Measurements from ENCODE around the gene CEP290. TPM values are rescaled to one million over a fixed set of nuclear protein-coding genes. Genes with fewer than 3 reads are reported as not detected.

The CEP290 gene
- total and polyA plus RNA-seq, 3 experiments from 2014 or later, result 9.8 to 15.9 (median 14.2) TPM

GRCh38 chr12:88093573-88093972 is 48.3 kb downstream of the CEP290 start:
- ChIA-PET POLR2A (no interaction called here), CTCF (no interaction called here)
- Mint-ChIP-seq H3K4me1 (no peaks in the 10 kb centered on the region), H3K27me3 (no peaks in the 10 kb centered on the region), H3K4me3 (no peak overlapping the region), H3K27ac (no peak overlapping the region), H3K36me3 (peaks cover 6 to 47% (median 12%) of the 10 kb centered on the region in 3 donors), H3K9me3 (no peaks in the 10 kb centered on the region)
- H3K36me3 ChIP-seq (ENCODE audit: insufficient read depth, low read length), result peaks cover 8% of the 10 kb centered on the region
- H3K27ac ChIP-seq (ENCODE audit: low read depth, low read length), result no peak overlapping the region
- no peak overlapping the region for H3K4me3 ChIP-seq (ENCODE audit: low read length)
- H3K4me1 ChIP-seq (ENCODE audit: insufficient read depth, low read length), result no peaks in the 10 kb centered on the region
- H3K9me3 ChIP-seq (ENCODE audit: low read length), result no peaks in the 10 kb centered on the region
- DNase-seq, result no peak
- no peaks in the 10 kb centered on the region for H3K27me3 ChIP-seq (ENCODE audit: insufficient read depth, low read length, poor library complexity, severe bottlenecking)

DNA sequence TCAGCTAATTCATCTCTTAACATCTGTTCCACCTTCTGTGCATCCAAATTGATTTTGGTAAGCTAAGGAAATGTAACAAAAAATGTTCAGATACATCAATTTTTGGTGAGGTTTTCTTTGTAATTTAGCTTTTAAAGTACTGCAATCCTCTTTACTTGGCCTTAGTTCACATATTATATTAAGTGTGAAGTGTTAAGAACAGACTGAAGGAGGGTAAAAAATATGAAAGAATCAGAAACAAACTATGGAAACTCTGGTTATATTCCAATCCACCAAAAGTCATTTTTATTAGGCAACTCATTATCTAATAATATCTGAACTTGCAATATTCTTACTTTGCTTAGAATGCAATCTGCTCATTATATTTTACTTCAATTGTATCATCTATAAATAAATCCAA is 49.1 kb downstream of the CEP290 start:
- ChIA-PET CTCF (no interaction called here), POLR2A (no interaction called here)
- Histone ChIP-seq H3K4me3 (ENCODE audit: low read length) (no peak overlapping the region), H3K4me1 (ENCODE audit: insufficient read depth, low read length) (no peaks in the 10 kb centered on the region), H3K9me3 (ENCODE audit: low read length) (no peaks in the 10 kb centered on the region), H3K27me3 (ENCODE audit: insufficient read depth, low read length, poor library complexity, severe bottlenecking) (no peaks in the 10 kb centered on the region), H3K36me3 (ENCODE audit: insufficient read depth, low read length) (peaks cover 8% of the 10 kb centered on the region), H3K27ac (ENCODE audit: low read depth, low read length) (no peak overlapping the region)
- H3K36me3 Mint-ChIP-seq, result peaks cover 3 to 46% (median 9%) of the 10 kb centered on the region in 3 donors
- H3K4me3 Mint-ChIP-seq, result no peak overlapping the region
- DNase-seq, result no peak
- H3K9me3 Mint-ChIP-seq, result no peaks in the 10 kb centered on the region
- no peaks in the 10 kb centered on the region for H3K4me1 Mint-ChIP-seq
- no peaks in the 10 kb centered on the region for H3K27me3 Mint-ChIP-seq
- H3K27ac Mint-ChIP-seq, result no peak overlapping the region

- H3K9me3 ChIP-seq (ENCODE audit: low read length), result no peaks in the 10 kb centered on the region
- no peak for DNase-seq
- peaks cover 5 to 77% (median 24%) of the 10 kb centered on the region in 3 donors for H3K36me3 Mint-ChIP-seq
- H3K4me3 ChIP-seq (ENCODE audit: low read length), result no peak overlapping the region
- H3K27ac ChIP-seq (ENCODE audit: low read depth, low read length), result no peak overlapping the region
- peaks cover 15% of the 10 kb centered on the region for H3K36me3 ChIP-seq (ENCODE audit: insufficient read depth, low read length)
- no peaks in the 10 kb centered on the region for H3K4me1 Mint-ChIP-seq
- CTCF ChIA-PET, result no interaction called here
- no peak overlapping the region for H3K4me3 Mint-ChIP-seq
- no peaks in the 10 kb centered on the region for H3K4me1 ChIP-seq (ENCODE audit: insufficient read depth, low read length)
- H3K27me3 ChIP-seq (ENCODE audit: insufficient read depth, low read length, poor library complexity, severe bottlenecking), result no peaks in the 10 kb centered on the region
- no peaks in the 10 kb centered on the region for H3K27me3 Mint-ChIP-seq
- no peaks in the 10 kb centered on the region for H3K9me3 Mint-ChIP-seq
- H3K27ac Mint-ChIP-seq, result peak overlapping the region in 1 of 8 donors; percentile 38
- POLR2A ChIA-PET, result no interaction called here
Measured at GRCh38 chr12:88084210-88084609, 57.7 kb downstream of the CEP290 start.

GRCh38 chr12:88083634-88084033 is 58.3 kb downstream of the CEP290 start:
- no peaks in the 10 kb centered on the region for H3K9me3 ChIP-seq (ENCODE audit: low read length)
- ChIA-PET CTCF (no interaction called here), POLR2A (interaction anchor here (0.6 kb wide), 1 partner anchor 49 kb away, joined by 3 read pairs; a partner anchor contains a TSS)
- H3K27me3 ChIP-seq (ENCODE audit: insufficient read depth, low read length, poor library complexity, severe bottlenecking), result no peaks in the 10 kb centered on the region
- no peak overlapping the region for H3K4me3 ChIP-seq (ENCODE audit: low read length)
- Mint-ChIP-seq H3K4me1 (no peaks in the 10 kb centered on the region), H3K4me3 (no peak overlapping the region), H3K36me3 (peaks cover 5 to 75% (median 21%) of the 10 kb centered on the region in 3 donors), H3K9me3 (no peaks in the 10 kb centered on the region), H3K27me3 (no peaks in the 10 kb centered on the region), H3K27ac (no peak overlapping the region)
- H3K36me3 ChIP-seq (ENCODE audit: insufficient read depth, low read length), result peaks cover 10% of the 10 kb centered on the region
- no peak for DNase-seq
- H3K4me1 ChIP-seq (ENCODE audit: insufficient read depth, low read length), result no peaks in the 10 kb centered on the region
- H3K27ac ChIP-seq (ENCODE audit: low read depth, low read length), result no peak overlapping the region

DNA sequence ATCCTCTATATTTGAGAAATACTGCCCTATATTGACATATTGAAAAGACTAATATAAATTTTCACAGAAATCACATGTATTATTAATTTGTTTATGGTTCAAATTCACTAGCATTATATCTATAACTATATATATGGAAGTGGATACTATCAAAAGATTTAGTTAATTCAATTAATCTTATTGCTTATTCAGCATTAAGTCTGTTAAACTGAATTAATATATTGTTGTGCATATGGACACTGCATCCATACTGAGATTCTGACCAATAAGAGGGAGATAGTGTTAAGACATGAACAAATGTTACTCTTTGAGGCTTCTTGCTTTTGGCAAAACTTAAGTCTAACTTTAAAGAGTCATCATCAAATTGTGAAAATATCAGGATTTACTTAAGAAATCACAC is 60.6 kb downstream of the CEP290 start:
- DNase-seq, result no peak
- Histone ChIP-seq H3K27me3 (ENCODE audit: insufficient read depth, low read length, poor library complexity, severe bottlenecking) (no peaks in the 10 kb centered on the region), H3K4me3 (ENCODE audit: low read length) (no peak overlapping the region), H3K27ac (ENCODE audit: low read depth, low read length) (no peak overlapping the region), H3K4me1 (ENCODE audit: insufficient read depth, low read length) (no peaks in the 10 kb centered on the region), H3K36me3 (ENCODE audit: insufficient read depth, low read length) (peaks cover 11% of the 10 kb centered on the region), H3K9me3 (ENCODE audit: low read length) (no peaks in the 10 kb centered on the region)
- peaks cover 0 to 80% (median 27%) of the 10 kb centered on the region in 3 donors for H3K36me3 Mint-ChIP-seq
- no peak overlapping the region for H3K27ac Mint-ChIP-seq
- ChIA-PET POLR2A (no interaction called here), CTCF (no interaction called here)
- H3K4me3 Mint-ChIP-seq, result no peak overlapping the region
- H3K9me3 Mint-ChIP-seq, result no peaks in the 10 kb centered on the region
- no peaks in the 10 kb centered on the region for H3K27me3 Mint-ChIP-seq
- H3K4me1 Mint-ChIP-seq, result no peaks in the 10 kb centered on the region

- Histone ChIP-seq H3K4me1 (ENCODE audit: insufficient read depth, low read length) (no peaks in the 10 kb centered on the region), H3K9me3 (ENCODE audit: low read length) (no peaks in the 10 kb centered on the region), H3K36me3 (ENCODE audit: insufficient read depth, low read length) (peaks cover 4% of the 10 kb centered on the region), H3K27me3 (ENCODE audit: insufficient read depth, low read length, poor library complexity, severe bottlenecking) (no peaks in the 10 kb centered on the region), H3K4me3 (ENCODE audit: low read length) (no peak overlapping the region), H3K27ac (ENCODE audit: low read depth, low read length) (no peak overlapping the region)
- H3K36me3 Mint-ChIP-seq, result peaks cover 8 to 54% (median 23%) of the 10 kb centered on the region in 3 donors
- POLR2A ChIA-PET, result no interaction called here
- H3K9me3 Mint-ChIP-seq, result no peaks in the 10 kb centered on the region
- H3K27me3 Mint-ChIP-seq, result no peaks in the 10 kb centered on the region
- DNase-seq, result no peak
- no peak overlapping the region for H3K27ac Mint-ChIP-seq
- CTCF ChIA-PET, result no interaction called here
- H3K4me3 Mint-ChIP-seq, result no peak overlapping the region
- H3K4me1 Mint-ChIP-seq, result peaks cover 7 to 11% (median 9%) of the 10 kb centered on the region in 3 donors
Measured at GRCh38 chr12:88067301-88067700, 74.6 kb downstream of the CEP290 start.

DNA sequence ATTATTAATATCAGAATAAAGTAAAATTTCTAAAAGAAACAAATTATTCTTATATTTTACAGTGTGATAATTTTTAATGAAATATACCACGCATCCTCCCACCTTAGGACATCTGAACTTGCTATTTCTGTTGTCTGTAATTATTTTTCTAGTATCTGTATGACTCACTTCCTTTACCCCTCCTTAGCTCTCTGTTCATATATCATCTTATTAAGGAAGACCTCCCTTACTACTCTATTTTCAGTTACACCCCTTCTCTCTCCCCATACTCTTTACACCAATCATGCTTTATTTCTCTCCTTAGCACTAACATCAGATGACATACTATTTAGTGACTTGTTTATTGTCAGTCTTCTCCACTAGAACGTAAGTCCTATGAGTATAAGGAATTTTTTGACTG is 78.5 kb downstream of the CEP290 start:
- ChIA-PET CTCF (no interaction called here), POLR2A (no interaction called here)
- no peaks in the 10 kb centered on the region for H3K27me3 ChIP-seq (ENCODE audit: insufficient read depth, low read length, poor library complexity, severe bottlenecking)
- H3K4me1 Mint-ChIP-seq, result peaks cover 7 to 11% (median 9%) of the 10 kb centered on the region in 3 donors
- H3K36me3 ChIP-seq (ENCODE audit: insufficient read depth, low read length), result peaks cover 4% of the 10 kb centered on the region
- no peaks in the 10 kb centered on the region for H3K9me3 ChIP-seq (ENCODE audit: low read length)
- no peaks in the 10 kb centered on the region for H3K4me1 ChIP-seq (ENCODE audit: insufficient read depth, low read length)
- no peaks in the 10 kb centered on the region for H3K9me3 Mint-ChIP-seq
- peak overlapping the region in 2 of 8 donors; percentile 2 to 17 for H3K27ac Mint-ChIP-seq
- DNase-seq, result no peak
- no peak overlapping the region for H3K27ac ChIP-seq (ENCODE audit: low read depth, low read length)
- no peak overlapping the region for H3K4me3 Mint-ChIP-seq
- H3K36me3 Mint-ChIP-seq, result peaks cover 3 to 51% (median 26%) of the 10 kb centered on the region in 3 donors
- no peaks in the 10 kb centered on the region for H3K27me3 Mint-ChIP-seq
- no peak overlapping the region for H3K4me3 ChIP-seq (ENCODE audit: low read length)

DNA sequence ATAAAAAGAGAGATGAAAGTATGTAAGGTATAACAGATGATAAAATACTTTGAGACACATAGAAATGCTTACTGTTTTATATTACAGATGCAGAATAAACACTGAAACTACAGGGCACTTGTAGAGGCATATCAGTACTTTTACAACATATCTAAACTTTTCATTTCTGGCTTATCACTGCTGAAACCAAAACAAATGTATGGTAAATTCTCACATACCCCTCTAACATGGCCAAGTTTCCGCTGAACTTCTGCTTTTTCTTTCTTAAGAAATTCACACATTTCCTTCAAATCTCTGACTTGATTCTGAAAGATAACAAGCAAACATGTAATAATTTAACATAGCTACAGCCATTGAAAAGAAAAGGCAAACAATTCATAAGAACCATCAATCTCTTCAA is 79.4 kb downstream of the CEP290 start:
- Histone ChIP-seq H3K27ac (ENCODE audit: low read depth, low read length) (no peak overlapping the region), H3K27me3 (ENCODE audit: insufficient read depth, low read length, poor library complexity, severe bottlenecking) (no peaks in the 10 kb centered on the region), H3K9me3 (ENCODE audit: low read length) (no peaks in the 10 kb centered on the region), H3K36me3 (ENCODE audit: insufficient read depth, low read length) (peaks cover 2% of the 10 kb centered on the region), H3K4me1 (ENCODE audit: insufficient read depth, low read length) (no peaks in the 10 kb centered on the region), H3K4me3 (ENCODE audit: low read length) (no peak overlapping the region)
- H3K4me1 Mint-ChIP-seq, result peaks cover 7 to 11% (median 9%) of the 10 kb centered on the region in 3 donors
- H3K36me3 Mint-ChIP-seq, result peaks cover 3 to 56% (median 29%) of the 10 kb centered on the region in 3 donors
- H3K4me3 Mint-ChIP-seq, result no peak overlapping the region
- DNase-seq, result no peak
- H3K9me3 Mint-ChIP-seq, result no peaks in the 10 kb centered on the region
- no peaks in the 10 kb centered on the region for H3K27me3 Mint-ChIP-seq
- ChIA-PET CTCF (no interaction called here), POLR2A (no interaction called here)
- H3K27ac Mint-ChIP-seq, result no peak overlapping the region

GRCh38 chr12:88058719-88059077 is 83.2 kb downstream of the CEP290 start:
- Histone ChIP-seq H3K4me3 (ENCODE audit: low read length) (no peak overlapping the region), H3K27me3 (ENCODE audit: insufficient read depth, low read length, poor library complexity, severe bottlenecking) (no peaks in the 10 kb centered on the region), H3K36me3 (ENCODE audit: insufficient read depth, low read length) (peaks cover 8% of the 10 kb centered on the region), H3K27ac (ENCODE audit: low read depth, low read length) (no peak overlapping the region), H3K9me3 (ENCODE audit: low read length) (no peaks in the 10 kb centered on the region), H3K4me1 (ENCODE audit: insufficient read depth, low read length) (no peaks in the 10 kb centered on the region)
- no peak for DNase-seq
- no peaks in the 10 kb centered on the region for H3K9me3 Mint-ChIP-seq
- H3K4me1 Mint-ChIP-seq, result peaks cover 7 to 11% (median 9%) of the 10 kb centered on the region in 3 donors
- no peaks in the 10 kb centered on the region for H3K27me3 Mint-ChIP-seq
- CTCF ChIA-PET, result no interaction called here
- H3K27ac Mint-ChIP-seq, result peak overlapping the region in 1 of 8 donors; percentile 49
- POLR2A ChIA-PET, result no interaction called here
- H3K4me3 Mint-ChIP-seq, result no peak overlapping the region
- peaks cover 3 to 73% (median 38%) of the 10 kb centered on the region in 3 donors for H3K36me3 Mint-ChIP-seq
